GM12865 (cell line): ENCODE measurements around the gene SLC41A3.

Experiments used
- DNase-seq: peaks from one replicate; pipeline ENCODE4 v3.0.0; 2010; ENCODE audit warnings: low read depth
- H3K4me3 ChIP-seq: 2 replicates; pipeline ENCODE4 v1.5.1; 2011; ENCODE audit warnings: mild to moderate bottlenecking, low read depth, low read length, control low read depth
- TF ChIP-seq, protein P1 (sequence below): IDR thresholded peaks from 2 replicates; pipeline ENCODE4 v1.5.1; 2011; ENCODE audit warnings: low read length, control low read depth, low read depth, inconsistent platforms; ENCODE audit not compliant: insufficient read depth; ENCODE audit errors: missing control alignments

SLC41A3 gene

DNA sequence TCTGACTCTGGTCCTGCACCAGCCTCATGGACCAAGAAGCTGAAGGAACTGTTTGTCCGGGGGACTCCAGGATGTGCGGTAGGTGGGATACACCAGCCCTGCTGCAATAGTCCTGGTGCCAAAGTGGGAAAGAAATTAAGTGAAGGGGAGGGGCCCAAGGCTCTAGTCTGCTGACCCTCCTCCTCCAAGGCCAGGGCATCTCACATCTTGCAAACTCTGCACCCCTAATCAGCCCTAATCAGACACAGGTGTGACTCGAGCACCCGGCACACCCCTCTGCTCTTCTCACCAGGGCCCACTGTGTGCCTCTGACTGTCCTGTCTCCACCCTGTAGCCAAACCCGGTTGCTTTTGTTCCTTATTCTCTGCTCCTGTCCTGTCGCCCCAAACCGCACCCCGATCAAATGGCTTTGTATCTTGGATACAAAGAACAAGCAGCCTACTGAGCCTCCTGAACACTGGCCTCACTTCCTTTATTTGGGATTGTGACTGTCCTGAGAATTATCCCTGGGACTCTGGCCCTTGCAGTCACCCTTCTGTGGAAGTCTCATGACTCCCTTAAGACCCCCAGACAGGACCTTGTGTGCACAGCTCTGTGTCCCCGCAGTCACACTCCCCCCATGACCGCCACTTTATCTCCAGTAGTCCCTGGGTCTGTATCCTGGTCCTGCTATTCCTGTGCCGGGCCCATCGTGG is 26.7 kb upstream of the SLC41A3 start:
- H3K4me3 ChIP-seq = no peak overlapping the region
- no peak for DNase-seq
- TF ChIP-seq, protein P1, sequence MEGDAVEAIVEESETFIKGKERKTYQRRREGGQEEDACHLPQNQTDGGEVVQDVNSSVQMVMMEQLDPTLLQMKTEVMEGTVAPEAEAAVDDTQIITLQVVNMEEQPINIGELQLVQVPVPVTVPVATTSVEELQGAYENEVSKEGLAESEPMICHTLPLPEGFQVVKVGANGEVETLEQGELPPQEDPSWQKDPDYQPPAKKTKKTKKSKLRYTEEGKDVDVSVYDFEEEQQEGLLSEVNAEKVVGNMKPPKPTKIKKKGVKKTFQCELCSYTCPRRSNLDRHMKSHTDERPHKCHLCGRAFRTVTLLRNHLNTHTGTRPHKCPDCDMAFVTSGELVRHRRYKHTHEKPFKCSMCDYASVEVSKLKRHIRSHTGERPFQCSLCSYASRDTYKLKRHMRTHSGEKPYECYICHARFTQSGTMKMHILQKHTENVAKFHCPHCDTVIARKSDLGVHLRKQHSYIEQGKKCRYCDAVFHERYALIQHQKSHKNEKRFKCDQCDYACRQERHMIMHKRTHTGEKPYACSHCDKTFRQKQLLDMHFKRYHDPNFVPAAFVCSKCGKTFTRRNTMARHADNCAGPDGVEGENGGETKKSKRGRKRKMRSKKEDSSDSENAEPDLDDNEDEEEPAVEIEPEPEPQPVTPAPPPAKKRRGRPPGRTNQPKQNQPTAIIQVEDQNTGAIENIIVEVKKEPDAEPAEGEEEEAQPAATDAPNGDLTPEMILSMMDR = no peak

DNA sequence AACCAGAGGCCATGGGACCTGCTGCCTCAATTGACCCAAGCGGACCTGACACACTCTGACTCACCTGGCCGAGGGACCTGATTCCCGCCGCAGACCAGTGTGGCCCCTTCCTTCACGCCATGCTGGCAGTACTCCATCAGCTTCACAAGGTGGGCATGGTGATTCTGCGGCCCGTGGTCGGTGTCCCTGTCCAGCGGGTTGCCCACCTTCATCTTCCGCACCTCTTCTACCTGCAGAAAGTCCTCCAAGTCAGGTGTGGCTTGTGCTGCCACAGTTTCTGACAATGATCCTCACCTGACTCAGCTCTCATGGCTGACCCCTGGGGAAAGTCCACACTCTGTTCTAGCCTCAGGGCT is 25.9 kb upstream of the SLC41A3 start:
- no peak overlapping the region for H3K4me3 ChIP-seq
- DNase-seq = no peak
- TF ChIP-seq, protein P1 = no peak

DNA sequence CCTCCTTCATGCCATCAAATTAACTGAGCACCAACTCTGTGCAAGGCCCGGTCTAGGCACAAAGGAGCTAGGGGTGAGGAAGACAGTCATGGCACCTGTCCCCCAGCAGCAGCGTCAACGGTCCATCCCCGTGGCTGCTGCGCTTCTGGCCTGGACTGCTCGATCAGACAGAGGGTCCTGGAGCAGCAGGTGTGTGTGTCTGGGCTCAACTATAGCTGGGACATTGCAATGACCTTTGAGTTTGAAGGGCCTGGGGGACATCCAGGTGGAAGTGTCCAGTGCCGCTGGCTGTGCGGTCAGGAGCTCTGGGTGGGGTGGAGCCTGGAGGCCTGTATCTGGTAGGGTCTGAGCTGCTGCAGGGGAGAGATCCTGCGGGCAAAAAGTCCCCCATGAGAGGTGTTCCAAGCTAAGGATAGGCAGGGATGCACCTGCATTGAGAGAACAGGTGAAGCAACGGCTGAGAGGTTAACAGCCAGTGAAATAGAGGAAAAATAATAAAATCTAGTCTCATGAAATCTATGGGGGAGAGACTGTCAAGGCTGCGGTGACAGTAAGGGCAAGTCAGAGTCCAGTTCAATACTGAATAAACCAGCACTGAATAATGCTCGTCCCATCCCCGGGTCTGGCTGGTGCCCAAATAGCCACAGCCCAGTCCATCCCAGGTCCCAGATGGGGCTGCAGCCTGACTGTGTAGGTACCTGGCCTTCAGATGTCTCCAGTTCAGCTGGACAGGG is 25.4 kb upstream of the SLC41A3 start:
- no peak overlapping the region for H3K4me3 ChIP-seq
- TF ChIP-seq, protein P1 = no peak
- no peak for DNase-seq

DNA sequence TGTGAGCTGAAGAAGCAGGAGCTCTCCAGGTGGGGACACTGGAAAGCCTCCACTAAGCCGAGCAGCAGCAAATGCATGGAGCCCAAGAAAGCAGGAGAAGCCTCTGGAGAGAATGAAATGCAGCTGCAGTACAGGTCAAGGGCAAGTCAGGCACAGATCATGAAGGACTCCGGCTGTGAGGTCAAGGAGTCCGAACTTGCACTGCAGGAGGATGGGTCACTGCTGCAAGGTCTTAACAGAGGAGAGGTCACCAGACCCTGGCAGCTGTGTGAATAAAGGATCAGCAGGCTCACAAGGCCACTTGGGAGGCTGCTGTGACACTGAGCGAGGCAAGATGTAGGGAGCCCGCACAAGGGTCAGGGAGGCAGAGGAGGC is 24.7 kb upstream of the SLC41A3 start:
- TF ChIP-seq, protein P1 = no peak
- no peak for DNase-seq
- no peak overlapping the region for H3K4me3 ChIP-seq

DNA sequence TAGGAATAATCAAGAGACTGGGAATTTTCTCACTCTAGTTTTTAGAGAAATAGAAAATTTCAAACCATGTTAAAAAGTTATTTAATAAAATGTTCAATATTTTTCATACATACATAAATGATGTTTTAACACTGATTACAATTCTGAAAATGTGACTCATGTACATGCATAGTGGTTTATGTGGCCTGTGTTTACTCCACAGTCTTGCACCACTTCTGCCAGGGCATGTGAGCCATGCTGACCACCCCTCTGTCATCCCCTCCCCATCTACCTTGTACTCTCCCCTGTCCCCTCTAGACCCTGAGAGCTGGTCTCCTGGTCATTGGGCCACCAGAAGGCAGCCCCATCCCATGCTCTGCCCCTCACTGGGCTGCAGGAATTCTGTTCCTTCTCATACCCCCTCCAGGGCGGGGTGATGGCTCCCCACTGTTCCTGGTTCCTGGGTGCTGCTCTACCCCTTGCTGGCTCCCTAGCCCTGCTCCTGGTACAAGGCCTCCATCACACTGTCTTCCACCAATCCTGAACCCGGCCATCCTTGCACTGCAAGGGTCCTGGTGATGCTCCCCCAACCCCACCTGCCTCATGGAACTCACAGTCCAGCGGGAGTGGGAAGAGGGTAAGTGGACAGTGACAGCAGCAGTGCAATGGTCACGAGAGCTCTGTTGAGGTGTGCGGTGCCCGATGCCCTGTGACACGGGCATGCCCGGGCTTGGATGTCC is 24.2 kb upstream of the SLC41A3 start:
- no peak for DNase-seq
- TF ChIP-seq, protein P1 = no peak
- no peak overlapping the region for H3K4me3 ChIP-seq

DNA sequence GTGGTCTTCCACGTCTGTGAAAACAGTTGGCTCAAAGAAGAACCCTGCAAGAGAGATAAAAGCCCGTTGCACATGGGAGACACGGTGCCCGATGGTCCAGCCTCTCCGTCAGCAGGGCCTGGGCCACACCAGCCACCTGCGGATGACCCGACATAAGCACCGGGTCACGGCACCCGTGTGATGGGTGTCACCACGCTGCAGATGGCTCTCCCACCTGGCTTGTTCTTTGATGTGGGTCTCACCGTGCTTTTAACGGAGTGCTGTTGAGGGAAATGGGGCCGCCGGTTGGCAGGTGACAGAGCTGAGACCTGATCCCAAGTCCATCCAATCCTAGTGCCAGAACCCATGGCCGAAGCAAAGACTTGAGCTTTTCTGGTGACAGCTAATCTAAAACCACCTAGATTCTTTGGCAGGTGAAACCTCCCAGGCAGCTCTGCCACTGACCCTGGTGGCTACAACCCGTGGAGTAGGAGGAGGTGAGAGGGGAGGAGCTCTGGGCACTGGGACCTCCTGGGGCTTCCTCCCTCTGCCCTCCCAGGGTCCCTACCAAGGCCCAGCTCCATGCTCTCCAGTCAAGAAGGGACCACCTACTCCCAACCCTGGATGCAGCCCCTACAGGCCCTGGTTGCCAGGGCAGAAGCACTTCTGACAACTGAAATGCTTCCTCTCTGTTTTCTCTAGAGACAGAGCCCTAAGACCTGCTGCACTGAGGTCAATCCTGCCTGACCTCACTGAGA is 23.4 kb upstream of the SLC41A3 start:
- H3K4me3 ChIP-seq = no peak overlapping the region
- TF ChIP-seq, protein P1 = no peak
- DNase-seq = no peak
